ENCODE measurements around the gene STAT5B.

The STAT5B gene

GRCh38 chr17:42197564-42198156 lies 78.5 kb downstream of the STAT5B start:
- no peak overlapping the region for H3K4me3 ChIP-seq (ENCODE audit: low read depth, low read length)
- TF ChIP-seq CTCF (IDR thresholded peaks at IDR 0.05), result no peak
- H3K27ac ChIP-seq, result no peak overlapping the region
- no peak overlapping the region for H3K9ac ChIP-seq
- no peaks in the 10 kb centered on the region for H3K79me2 ChIP-seq
- peaks cover 11% of the 10 kb centered on the region for H3K4me1 ChIP-seq
- no peaks in the 10 kb centered on the region for H3K9me3 ChIP-seq (ENCODE audit: control insufficient read depth, low read length)
- no peak overlapping the region for H2AFZ ChIP-seq
- no peak overlapping the region for H3K4me2 ChIP-seq (ENCODE audit: low read length)
- H3K36me3 ChIP-seq (ENCODE audit: control insufficient read depth, insufficient read depth, low read length), result no peaks in the 10 kb centered on the region
- no peaks in the 10 kb centered on the region for H3K27me3 ChIP-seq (ENCODE audit: control insufficient read depth, insufficient read depth, low read length)

GRCh38 chr17:42193969-42194899 lies 82.0 kb downstream of the STAT5B start, which contains the start of gene GHDC:
Gene GHDC, minus strand, starts transcription at chr17:42194494. Its CDS starts 913 bp downstream, at chr17:42193581.
- Histone ChIP-seq H3K9me3 (ENCODE audit: control insufficient read depth, low read length) (no peaks in the 10 kb centered on the region), H2AFZ (peak within 1 kb of the TSS; percentile 91), H3K4me2 (ENCODE audit: low read length) (peak within 1 kb of the TSS; percentile 71), H3K36me3 (ENCODE audit: control insufficient read depth, insufficient read depth, low read length) (no peaks in the 10 kb centered on the region), H3K9ac (peak within 1 kb of the TSS; percentile 20), H3K27me3 (ENCODE audit: control insufficient read depth, insufficient read depth, low read length) (no peaks in the 10 kb centered on the region), H3K79me2 (no peaks in the 10 kb centered on the region), H3K4me3 (ENCODE audit: low read depth, low read length) (peak within 1 kb of the TSS; percentile 75), H3K27ac (peak within 1 kb of the TSS; percentile 53), H3K4me1 (peaks cover 8% of the 10 kb centered on the region)
- TF ChIP-seq CTCF (IDR thresholded peaks at IDR 0.05), result no peak

GRCh38 chr17:42193216-42193968 lies 82.8 kb downstream of the STAT5B start:
- no peaks in the 10 kb centered on the region for H3K27me3 ChIP-seq (ENCODE audit: control insufficient read depth, insufficient read depth, low read length)
- peak overlapping the region; percentile 91 for H2AFZ ChIP-seq
- TF ChIP-seq CTCF (IDR thresholded peaks at IDR 0.05), result no peak
- H3K9ac ChIP-seq, result no peak overlapping the region
- H3K27ac ChIP-seq, result peak overlapping the region; percentile 53
- H3K4me1 ChIP-seq, result peaks cover 8% of the 10 kb centered on the region
- peak overlapping the region; percentile 71 for H3K4me2 ChIP-seq (ENCODE audit: low read length)
- peak overlapping the region; percentile 75 for H3K4me3 ChIP-seq (ENCODE audit: low read depth, low read length)
- H3K36me3 ChIP-seq (ENCODE audit: control insufficient read depth, insufficient read depth, low read length), result no peaks in the 10 kb centered on the region
- H3K79me2 ChIP-seq, result no peaks in the 10 kb centered on the region
- no peaks in the 10 kb centered on the region for H3K9me3 ChIP-seq (ENCODE audit: control insufficient read depth, low read length)

- Histone ChIP-seq H2AFZ (no peak overlapping the region), H3K9me3 (ENCODE audit: control insufficient read depth, low read length) (no peaks in the 10 kb centered on the region), H3K27me3 (ENCODE audit: control insufficient read depth, insufficient read depth, low read length) (no peaks in the 10 kb centered on the region), H3K27ac (no peak overlapping the region), H3K79me2 (no peaks in the 10 kb centered on the region), H3K36me3 (ENCODE audit: control insufficient read depth, insufficient read depth, low read length) (no peaks in the 10 kb centered on the region), H3K9ac (no peak overlapping the region), H3K4me3 (ENCODE audit: low read depth, low read length) (no peak overlapping the region), H3K4me1 (peaks cover 8% of the 10 kb centered on the region), H3K4me2 (ENCODE audit: low read length) (no peak overlapping the region)
- no peak for TF ChIP-seq CTCF (IDR thresholded peaks at IDR 0.05)
Observed at GRCh38 chr17:42192189-42193126, 83.7 kb downstream of the STAT5B start.
